Left forelimb (tissue), 1 donor: Measurements from ENCODE around the gene PRKG1.
"Not testable (repeated sequence)": the region's sequence is repeated elsewhere in the genome, so short reads cannot be mapped to it uniquely, and the experiment has no call there.

ENCODE experiments used
- DNase-seq: peaks from one replicate; pipeline ENCODE4 v3.0.0-alpha.2; 2018; ENCODE audit warnings: low spot score

Gene PRKG1

DNA sequence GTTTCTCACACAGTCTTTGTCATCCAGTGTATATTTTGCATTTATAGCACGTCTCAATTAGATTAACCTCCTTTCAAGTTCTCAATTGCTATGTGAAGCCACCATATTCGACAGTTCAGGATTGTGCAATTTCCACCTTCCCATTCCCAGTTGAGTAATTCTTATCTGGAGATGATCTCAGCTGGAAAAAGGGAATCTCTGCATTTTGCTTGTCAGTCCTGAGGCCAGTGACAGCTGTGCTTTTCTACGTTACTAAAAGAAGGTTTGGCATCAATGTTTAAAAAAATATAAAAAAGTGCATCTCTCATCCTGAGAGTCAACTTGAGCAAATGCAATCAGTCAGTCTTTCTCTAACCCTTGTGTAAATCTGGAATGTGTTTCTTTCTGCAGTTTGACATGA is 247.7 kb downstream of the PRKG1 start:
- no peak for DNase-seq

DNA sequence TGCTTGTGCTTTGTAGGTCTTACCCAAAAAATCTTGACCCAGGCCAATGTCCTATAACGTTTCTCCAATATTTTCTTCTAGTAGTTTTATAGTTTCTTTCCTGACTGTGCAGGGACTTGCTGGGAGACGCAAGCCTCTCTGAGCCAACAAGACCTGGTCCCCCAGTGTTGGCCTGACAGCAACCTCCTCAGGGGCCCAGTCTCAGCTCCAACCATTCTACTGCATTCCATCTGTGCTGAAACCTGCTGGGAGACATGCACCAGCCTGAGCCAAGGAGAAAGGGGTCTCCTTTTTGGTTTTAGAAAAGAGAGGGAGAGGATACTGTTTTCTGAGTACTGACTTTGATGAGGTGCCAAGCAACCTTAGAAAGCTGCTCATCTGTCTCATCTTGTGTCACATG is 251.4 kb downstream of the PRKG1 start:
- no peak for DNase-seq

DNA sequence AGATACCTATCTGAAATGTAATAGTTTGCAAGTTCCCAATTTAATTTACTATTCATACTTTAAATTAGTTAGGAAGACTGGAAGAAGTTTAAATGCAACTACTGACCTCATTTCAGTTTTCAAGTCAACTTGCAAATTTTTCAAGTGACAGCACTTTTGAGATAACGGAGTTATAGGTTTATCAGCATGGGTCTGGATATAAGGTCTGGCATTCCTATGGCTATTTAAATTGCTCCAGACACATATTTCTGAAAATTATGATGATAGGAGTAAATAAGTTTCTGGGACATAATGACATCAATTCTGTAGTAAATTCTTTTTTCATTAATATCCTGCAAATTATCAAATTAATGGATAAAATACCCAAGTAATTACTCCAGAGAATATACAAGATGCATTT is 251.9 kb downstream of the PRKG1 start:
- DNase-seq = no peak

DNA sequence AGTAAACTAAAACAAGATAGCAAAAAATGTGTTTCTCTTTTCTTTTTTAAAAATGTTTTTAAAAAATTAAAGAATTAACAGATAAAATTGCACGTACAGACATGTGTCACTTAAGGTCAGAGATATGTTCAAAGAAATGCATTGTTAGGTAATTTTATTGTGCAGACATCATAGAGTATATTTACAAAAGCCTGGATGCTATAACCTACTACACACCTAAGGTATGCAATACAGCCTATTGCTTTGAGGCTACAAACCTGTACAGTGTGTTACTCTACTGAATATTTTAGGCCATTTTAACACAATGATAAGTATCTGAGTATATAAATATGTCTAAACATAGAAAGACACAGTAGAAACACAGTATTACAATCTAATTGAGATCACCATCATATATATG is 253.1 kb downstream of the PRKG1 start:
- DNase-seq = no peak

DNA sequence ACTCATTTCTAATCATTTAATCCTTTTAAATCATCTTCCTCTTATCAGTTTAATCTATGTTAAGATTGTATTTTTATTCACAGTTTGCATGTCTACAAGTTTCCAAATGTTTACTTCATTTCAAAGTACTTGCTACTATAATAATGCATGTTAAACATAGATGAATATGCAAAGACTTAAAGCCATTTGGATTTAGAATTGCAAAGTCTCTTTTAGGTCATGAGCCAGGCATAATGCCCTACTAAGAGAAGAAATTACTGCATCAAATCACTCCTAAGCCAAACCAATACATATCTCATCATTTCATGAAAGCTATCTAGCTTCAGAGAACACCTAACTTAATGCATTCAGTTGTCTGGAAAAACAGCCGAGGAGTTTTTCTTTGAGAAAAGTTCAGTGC is 266.1 kb downstream of the PRKG1 start:
- no peak for DNase-seq

DNA sequence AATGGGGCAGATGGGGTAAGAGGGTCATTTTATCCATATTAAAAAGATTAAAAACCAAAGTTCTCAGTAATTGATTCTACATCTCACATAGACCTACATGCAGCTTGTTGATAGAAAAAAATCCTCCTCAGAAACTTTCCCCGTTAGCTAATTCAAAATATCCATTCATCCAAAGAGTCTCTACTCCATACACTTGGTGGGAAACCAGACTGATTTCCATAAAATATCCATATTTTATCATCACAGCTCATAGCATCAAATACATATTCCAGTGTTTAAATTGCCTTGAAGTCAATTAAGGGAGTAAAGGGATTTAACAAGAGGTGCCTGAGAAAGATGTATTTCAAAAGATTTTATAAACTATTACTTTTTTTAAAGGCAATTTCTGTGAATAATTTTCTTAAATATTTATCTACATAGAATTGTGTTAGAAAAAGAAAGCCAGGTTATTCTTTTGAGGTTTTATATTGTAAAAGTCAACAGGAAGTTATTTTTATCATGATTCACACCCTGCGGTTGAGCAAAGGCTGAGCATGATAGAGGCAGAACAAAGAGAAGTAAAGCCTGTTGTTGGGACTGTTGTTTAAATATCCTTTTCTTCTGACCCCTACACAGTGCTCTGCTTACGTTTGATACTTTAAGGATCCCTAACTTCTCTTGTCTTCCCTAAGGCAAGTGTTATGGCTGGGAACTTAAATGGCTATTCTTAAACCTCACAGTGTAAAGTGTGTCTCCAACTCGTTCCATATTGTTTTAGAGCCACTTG is 266.7 kb downstream of the PRKG1 start:
- DNase-seq = no peak

DNA sequence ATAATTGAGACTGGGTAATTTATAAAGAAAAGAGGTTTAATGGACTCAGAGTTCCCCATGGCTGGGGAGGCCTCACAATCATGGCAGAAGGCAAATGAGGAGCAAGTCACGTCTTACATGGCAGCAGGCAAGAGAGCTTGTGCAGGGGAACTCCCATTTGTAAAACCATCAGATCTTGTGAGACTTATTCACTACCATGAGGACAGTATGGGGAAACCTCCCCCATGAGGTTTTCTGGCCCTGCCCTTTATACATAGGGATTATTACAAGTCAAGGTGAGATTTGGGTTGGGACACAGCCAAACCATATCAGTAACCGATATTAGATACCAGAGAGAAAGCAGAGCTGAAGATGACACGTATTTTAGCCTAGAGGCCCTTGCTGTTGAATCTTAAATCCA is 267.5 kb downstream of the PRKG1 start:
- not testable (repeated sequence) for DNase-seq

DNA sequence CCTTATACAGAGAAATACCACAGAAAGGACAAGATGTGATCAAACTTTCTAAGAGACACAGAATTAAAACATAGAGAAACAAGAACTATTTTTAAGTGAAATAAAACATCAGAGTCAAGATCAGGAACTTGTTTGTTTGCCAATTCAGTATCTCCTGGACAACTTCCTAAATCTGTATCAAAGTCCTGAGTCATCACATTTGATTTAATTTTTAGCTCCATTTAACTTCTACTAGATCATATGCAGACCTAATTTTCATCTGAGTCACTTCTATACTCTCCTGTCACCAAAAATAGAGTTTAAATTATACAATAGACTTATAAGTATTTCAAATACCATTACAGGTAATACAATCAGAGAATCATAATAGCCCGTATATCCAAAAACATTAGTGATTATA is 268.1 kb downstream of the PRKG1 start:
- no peak for DNase-seq

DNA sequence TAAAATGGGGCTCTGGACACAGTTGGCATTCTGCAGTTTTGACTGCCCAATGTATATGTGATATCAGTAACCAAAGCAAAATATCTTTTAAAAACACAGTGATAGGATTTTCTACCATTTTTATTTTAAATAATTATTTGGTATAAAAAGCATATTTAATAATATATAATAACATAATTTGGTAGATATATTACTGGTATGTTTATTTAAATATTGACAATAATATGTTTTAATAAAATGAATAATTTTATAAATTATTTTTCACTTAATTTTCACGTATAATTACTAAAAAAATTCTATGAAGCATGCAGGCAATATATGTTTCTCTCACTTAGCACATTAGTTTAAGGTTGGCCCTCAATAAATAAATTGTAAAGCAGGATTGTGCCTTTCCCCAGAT is 269.1 kb downstream of the PRKG1 start:
- DNase-seq = no peak

DNA sequence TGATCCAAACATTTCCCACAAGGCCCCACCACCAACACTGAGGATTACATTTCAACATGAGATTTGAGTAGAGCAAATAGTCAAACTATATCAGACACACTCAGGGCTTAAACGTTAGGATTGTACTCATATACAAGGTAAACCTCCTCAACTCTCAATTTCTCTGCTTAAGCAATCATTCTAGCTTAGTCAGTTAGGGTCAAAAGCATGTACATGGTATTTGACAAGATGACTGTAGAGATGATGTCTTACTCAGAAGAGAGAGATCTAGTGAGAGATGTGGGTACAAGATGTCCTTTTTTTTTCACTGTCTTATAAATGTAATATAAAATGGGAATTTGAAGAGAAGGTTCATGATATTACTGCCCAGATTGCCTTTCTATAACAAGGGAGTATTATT is 270.1 kb downstream of the PRKG1 start:
- DNase-seq = no peak

DNA sequence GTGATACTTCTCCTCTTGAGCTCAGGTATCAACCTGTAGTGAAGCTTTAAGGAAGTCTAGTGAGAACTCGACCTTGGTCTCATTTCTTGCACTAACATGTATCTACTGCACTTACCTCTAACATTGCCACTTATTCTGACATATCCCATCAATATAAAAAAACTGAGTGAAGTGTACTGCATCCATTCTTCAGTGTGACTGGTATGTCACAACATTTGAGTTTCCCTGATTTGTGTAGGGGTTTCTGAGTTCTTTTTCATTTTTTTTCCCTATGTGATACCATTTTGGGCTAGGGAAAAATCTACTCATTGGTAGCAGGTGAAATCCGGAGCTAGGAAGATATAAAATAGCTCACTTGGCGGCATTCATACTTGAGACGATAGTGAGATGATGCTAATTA is 274.3 kb downstream of the PRKG1 start:
- no peak for DNase-seq

DNA sequence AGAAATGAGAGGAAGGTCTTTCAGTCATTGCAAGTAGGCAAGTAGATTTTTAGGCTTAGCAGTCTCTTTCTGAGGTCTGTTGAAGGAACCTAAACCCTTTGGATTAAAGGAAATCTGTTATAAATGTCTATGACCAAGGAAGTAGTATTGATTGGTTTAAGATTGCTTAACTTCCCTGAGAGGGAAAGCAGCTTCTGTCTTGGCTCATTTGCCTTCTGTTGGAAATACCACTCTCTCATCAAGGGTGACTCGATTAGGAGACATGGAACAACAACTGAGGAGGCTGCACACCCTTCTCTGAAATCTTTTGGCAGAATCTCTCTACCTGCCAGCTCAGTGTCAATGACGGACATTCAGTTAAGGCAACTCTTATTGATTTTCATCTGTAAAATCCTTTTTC is 282.9 kb downstream of the PRKG1 start:
- DNase-seq = no peak

DNA sequence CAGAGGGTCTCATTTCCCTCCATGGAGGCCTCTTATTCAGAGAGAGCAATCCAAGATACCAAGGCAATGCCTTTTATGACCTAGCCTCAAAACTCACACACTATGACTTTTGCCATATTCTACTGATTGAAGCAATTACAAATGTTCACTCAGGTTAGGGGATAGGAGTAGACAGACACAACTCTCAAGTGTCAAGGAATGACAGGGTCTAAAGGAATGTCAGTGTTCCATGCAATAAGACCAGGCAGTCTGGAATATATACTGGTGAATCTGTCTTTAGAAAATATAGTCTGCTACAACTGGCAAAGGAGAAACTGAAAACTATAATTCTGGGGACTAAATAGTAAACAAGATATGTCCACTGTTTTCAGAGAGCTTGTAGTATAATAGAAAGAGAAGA is 283.9 kb downstream of the PRKG1 start:
- DNase-seq = no peak

DNA sequence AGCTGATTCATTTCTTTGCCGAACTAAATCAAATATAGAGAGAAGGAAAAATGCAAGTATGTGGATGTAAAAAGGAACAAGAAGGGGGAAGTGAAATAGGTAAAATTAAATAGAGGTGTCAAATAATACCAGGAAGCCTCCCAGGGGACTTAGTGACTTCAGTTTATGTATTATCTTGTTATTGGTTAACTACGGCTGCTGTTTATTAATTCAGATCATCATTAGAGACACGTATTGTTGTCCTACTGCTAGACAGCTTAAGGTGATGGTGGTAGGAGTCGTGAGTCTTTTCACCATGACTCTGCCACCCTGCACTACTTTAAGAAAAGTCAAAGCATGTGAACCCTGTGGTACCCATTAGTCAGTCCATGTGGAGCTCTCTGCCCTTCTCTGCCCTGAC is 289.1 kb downstream of the PRKG1 start:
- DNase-seq = no peak

DNA sequence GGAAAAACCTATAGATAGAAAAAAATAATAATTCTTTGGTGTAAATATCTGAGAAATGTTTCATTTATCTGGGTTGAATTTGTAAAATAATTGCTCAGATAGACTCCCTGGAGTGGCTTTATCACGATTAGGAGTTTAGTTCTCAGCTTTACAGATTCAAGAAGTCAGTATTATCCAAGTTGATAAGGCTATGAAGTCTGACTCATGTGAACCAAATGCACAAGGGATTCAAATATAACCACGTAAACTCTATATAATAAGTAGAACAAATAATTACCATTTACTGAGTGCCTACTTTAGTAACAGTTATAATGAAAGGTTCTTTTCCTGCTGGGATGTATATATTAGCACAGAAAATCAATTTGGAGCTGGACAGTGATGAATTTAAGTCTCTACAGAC is 290.4 kb downstream of the PRKG1 start:
- no peak for DNase-seq

DNA sequence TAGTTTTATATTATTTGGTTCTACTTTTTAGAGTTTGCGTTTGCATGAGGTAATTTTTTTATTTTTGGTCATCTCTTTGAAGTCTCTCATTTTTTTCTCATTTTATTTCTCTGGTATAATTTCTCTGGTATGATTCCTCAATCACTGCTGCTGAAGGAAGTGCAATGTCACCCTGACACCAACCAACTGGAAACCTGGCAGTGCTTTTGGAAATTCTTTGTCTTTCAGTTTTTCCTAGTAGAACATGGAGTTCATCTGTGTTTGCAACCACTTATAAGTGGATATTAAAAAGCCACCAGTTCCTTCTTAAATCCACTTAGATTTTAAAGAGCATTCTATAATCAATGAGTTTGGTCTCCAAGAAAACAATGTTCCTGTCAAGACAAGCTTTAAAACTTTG is 291.8 kb downstream of the PRKG1 start:
- DNase-seq = no peak

DNA sequence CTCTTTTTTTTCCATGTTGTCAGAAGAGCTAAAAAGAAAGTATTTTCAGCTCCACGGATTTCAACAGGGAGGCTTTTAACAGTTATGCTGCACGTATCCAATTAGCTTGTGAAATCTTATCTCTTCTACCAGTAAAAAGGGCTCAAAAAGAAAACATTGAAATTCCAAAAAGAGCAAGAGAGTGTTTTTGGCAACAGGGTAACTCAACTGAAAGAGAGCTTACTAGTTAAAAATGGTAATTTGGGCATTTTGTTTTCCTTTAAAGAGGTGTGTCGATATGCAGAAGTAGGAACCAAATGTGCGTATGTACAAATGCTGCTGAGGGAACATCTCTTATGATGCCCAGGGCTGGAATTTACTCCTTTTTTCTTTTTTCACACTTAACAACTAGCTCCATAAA is 292.8 kb downstream of the PRKG1 start:
- no peak for DNase-seq

DNA sequence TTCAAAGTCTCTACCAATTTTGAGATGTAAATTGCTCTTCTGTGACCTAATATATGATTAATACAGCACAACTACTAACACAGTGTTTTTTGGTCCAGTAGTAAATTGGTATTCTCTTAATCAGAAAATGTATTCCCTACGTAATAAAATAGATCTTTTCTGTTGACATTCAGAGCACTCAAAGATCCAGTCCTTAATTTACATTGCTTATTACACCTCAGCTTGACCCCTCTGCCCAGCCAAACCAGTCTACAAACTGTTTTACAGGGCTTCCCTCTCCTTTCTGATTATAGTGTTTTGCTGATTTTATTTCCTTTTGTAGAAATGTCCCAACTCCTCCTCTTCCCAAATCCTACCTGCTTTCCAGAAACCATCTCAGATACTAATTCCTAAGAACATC is 293.4 kb downstream of the PRKG1 start:
- DNase-seq = no peak

DNA sequence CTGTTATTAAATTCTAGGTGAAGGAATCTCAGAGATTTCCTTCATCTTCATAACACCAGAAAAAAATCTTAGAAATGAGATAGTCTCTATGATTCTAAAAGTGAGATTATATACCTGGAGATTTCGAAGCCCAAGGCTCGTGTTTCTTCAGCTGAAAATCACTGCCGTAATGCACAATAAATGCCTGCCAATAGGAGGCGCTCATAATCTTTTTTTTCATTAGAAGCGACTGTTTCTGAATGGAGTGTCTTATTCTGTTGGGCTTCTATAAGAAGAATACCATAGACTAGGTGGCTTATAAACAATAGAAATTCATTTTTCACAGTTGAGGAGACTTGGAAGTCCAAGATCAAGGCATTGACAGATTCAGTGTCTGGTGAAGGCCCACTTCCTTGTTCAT is 294.7 kb downstream of the PRKG1 start:
- DNase-seq = no peak

DNA sequence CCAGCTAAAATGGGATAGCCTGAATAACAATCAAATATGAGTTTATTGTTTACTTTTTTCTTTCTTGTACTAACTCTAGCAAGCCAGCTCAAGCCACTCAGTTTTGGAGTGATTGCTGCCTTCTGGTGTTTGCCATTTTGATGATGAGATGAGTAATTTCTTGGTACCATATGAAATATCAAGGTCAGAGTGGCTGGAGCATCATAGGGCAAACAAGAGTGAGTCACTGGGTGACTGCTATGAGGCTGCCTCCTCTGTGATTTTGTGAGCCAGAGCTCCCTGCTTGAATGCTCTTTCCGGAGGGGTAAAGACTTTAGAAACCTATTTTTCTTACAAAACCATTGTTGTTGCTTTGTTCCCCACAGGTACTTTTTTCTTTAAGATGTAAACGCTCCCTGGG is 295.6 kb downstream of the PRKG1 start:
- no peak for DNase-seq

DNA sequence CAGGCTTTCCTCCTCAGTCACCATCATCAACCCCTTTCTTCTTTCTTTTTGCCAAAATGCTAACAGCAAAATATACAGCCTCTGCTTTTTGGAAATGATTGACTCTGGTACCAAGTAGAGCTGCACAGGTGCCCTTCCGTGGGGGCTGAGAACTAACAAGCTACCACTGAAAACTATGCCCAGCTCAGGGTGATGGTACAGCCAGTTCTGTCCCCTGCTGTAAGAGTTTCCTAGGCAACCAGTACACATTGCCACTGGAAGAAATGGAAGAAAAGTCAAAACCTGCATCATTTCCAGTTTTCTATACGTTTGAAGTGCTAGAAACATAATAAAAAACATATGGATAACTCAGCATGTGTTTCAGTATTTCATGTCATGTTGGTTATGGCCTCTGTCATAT is 297.5 kb downstream of the PRKG1 start:
- no peak for DNase-seq

DNA sequence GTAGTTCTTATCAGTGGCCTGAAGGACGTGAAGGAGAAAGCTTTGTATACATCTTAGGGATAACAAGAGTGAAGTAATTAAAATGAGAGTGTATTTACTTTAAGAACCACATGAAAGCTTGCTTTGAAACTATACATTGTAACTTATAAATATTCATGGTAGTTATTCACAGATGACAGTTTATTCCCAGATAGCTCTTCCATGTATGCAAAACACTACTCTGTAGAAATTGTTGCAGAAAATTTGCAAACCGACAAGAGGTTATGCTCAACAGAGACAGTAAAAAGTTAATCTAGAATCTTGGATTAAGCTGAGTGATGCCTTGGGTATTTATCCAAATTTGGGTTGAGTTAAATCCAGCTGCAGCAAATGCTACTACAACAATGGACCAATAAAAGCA is 301.5 kb downstream of the PRKG1 start:
- DNase-seq = no peak

DNA sequence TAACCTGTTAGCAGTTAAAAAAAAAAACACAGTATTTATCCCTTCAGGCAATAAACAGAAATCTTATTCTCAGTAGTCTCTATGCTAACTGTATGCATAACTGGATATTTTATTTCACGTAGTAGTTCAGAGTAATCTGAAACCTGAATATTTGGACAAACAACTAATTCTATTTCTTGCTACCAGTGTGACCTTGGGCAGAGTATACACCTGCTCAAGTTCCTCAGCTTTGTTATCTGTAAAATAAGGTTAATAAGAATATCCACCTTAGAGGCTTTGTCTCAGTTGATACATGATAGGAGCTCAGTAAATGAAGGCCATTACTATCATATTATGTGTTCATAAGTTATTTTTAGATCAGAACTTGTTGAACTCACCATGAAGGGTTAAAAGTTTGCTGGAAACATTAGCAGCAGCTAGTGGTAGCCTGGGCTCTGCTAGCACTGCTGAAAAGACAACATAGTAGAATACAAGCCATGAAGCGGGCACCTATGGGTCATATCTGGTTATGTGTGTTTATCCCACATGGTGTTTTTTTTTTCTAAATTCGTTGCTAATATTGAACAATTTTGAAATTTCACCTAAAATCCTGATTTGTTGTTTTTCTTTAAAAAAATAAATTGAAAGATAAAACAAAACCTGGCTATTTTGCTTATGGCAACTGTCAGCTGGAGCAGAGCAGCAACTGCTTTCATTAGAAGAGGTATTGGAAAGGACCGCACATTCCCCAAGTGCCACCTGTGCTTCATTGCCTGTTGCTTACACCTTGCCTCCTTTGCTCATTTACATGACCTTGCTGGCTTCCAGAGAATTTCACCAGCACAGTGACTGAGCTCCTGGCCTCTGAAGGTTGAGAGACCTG is 303.0 kb downstream of the PRKG1 start:
- no peak for DNase-seq
